A549 (cell line): ENCODE data around the gene PRR5.

Experiments used
- BHLHE40 ChIP-seq: IDR thresholded peaks from 2 replicates; pipeline ENCODE4 v1.6.1; 2012; ENCODE audit warnings: low read depth, low read length, inconsistent platforms
- MAZ ChIP-seq: fragments of 150-350 bp; IDR thresholded peaks from 2 replicates; pipeline ENCODE4 v1.6.1; 2014; ENCODE audit warnings: antibody characterized with exemption, low read depth, low read length, borderline replicate concordance
- POLR2A ChIP-seq: IDR thresholded peaks from 2 replicates; pipeline ENCODE4 v1.6.1; 2012; ENCODE audit warnings: mild to moderate bottlenecking, low read length
- REST ChIP-seq: fragments of 200-600 bp; sonication (generic); IDR thresholded peaks from 2 replicates; pipeline ENCODE4 v1.6.1; 2016; ENCODE audit warnings: antibody characterized with exemption, mild to moderate bottlenecking, moderate library complexity
- USF2 ChIP-seq: fragments of 450-650 bp; IDR thresholded peaks from 2 replicates; pipeline ENCODE4 v1.6.1; 2014; ENCODE audit warnings: antibody characterized with exemption

- no peak for TF ChIP-seq BHLHE40
- no peak for TF ChIP-seq REST
- TF ChIP-seq POLR2A, result no peak
- no peak for TF ChIP-seq USF2
- TF ChIP-seq MAZ, result no peak
Observed at GRCh38 chr22:44683881-44684280, 18.1 kb upstream of the PRR5 start.
